Naive B cell (primary cell): ENCODE measurements around the gene PCOLCE2. TPM values are rescaled to one million over a fixed set of nuclear protein-coding genes. Genes with fewer than 3 reads are reported as not detected.

Experiments
- polyA plus RNA-seq, 6 donors: library from polyadenylated mRNA; unstranded; fragments of 300-500 nt; fragmentation: Illumina TruSeq; gene quantifications; one replicate each; pipeline ENCODE4 v1.2.3, GENCODE V29; 2021; ENCODE audit warnings: low read depth in 6 of 6

Gene PCOLCE2
- polyA plus RNA-seq, 6 donors from 2014 or later, result not detected

Other genes with a start within 250 kb of the PCOLCE2 start
- 1 to 10 TPM in 1 of 6 donors, under 1 TPM in 4, not detected in 1; 0.25 to 1.1 (median 0.35) TPM for gene TRPC1, start 165.0 kb downstream of the PCOLCE2 start, polyA plus RNA-seq
- not detected for gene PAQR9, start 74.6 kb upstream of the PCOLCE2 start, polyA plus RNA-seq
- gene U2SURP, start 112.5 kb upstream of the PCOLCE2 start, polyA plus RNA-seq, result 100 to 1,000 TPM in 5 of 6 donors, 10 to 100 TPM in 1; 87.3 to 188 (median 132) TPM
- gene CHST2, start 230.7 kb upstream of the PCOLCE2 start, polyA plus RNA-seq, result 10 to 100 TPM in 5 of 6 donors, 1 to 10 TPM in 1; 8.8 to 30.0 (median 15.9) TPM